Medulla oblongata (tissue), 1 donor: Measurements from ENCODE around the gene PATJ.
"Not testable (repeated sequence)": the region's sequence is repeated elsewhere in the genome, so short reads cannot be mapped to it uniquely, and the experiment has no call there.

Experiments used
- DNase-seq: peaks from one replicate; pipeline ENCODE4 v3.0.0-alpha.2; 2015; ENCODE audit errors: extremely low spot score

Gene PATJ

DNA sequence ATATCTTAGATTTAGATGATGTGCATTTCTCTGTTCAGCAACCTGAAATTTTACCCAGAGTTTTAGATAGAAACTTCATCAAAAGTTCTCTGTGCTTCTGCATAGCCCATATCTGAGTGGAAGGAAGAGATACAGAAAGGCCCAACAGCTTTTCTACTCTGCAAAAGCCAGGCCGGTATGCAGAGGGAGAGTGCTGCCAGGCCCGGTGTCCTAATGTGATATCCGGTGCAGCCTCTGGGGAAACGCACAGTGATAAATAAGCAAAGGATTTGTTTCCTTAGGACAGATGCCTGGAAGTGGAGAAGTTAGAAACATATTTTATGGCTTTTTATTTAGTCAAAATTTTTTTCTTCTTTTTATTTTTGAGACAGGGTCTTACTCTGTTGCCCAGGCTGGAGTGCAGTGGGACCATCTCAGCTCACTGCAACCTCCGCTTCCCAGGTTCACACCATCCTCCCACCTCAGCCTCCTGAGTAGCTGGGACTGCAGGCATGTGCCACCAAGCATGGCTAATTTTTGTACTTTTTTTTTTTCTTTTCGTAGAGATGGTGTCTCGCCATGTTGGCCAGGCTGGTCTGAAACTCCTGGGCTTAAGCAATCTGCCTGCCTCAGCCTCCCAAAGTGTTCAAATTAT is 145.8 kb downstream of the PATJ start:
- DNase-seq = no peak

GRCh38 chr1:61888808-61889207 is 146.5 kb downstream of the PATJ start:
- no peak for DNase-seq

DNA sequence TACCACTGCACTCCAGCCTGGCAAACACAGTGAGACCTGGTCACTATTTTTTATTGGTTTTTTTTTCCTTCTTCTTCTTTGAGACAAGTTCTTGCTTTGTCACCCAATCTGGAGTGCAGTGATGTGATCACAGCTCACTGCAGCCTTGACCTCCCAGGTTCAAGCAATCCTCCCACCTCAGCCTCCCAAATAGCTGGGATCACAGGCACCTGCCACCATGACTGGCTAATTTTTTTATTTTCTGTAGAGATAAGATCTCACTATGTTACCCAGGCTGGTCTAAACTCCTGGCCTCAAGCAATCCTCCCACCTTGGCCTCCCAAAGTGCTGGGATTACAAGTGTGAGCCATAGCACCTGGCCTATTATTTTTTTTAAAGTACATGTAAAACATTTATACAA is 148.2 kb downstream of the PATJ start:
- not testable (repeated sequence) for DNase-seq

DNA sequence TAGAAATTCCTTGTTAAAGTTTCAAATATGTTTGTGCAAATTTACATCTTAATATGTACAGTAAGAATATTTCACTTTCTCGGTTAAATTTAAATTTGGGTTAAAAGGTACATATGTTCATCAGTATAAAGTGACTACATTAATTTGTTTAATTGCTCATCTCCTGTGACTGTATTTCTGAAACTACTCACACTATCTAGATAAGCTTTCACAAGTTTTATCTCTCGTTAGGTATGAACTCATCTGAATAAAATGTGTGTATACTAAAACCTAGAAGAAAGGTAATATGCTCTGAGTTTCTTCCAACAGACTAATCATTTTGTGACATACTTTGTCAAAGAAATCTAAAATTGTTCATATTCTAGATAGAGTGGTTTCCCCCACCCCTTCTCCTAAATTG is 150.7 kb downstream of the PATJ start:
- DNase-seq = no peak

GRCh38 chr1:61894296-61894695 is 152.0 kb downstream of the PATJ start:
- DNase-seq = not testable (repeated sequence)

DNA sequence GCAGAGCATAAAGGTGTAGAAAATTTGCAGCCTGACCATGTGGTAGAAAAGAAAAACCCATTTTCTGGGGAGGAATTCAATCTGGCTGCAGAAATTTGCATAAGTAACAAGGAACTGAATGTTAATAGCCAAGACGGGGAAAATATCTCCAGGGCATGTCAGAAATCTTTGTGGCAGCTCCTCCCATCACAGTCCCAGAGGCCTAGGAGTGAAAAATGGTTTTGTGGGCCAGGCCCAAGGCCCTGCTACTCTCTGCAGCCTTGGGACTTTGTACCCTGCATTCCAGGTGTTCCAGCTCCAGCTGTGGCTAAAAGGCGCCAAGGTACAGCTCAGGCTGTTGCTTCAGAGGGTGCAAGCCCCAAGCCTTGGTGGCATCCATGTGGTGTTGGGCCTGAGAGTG is 152.9 kb downstream of the PATJ start:
- DNase-seq = no peak

DNA sequence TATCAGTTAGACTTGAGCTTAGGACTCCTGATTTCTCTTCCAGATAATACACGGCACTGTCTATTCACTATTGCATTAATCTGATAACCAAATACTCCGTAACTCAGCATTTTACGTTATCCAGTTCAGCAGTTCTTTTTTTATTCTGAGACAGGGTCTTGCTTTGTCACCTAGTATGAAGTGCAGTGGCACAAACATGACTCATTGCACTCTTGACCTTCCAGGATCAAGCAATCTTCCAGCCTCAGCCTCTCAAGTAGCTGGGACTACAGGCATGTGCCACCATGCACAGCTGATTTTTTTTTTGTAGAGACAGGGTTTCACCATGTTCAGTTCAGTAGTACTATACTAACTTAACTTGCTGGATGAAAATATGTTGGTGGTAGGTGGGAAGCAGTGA is 156.4 kb downstream of the PATJ start:
- DNase-seq = no peak

GRCh38 chr1:61904354-61904753 is 162.1 kb downstream of the PATJ start:
- DNase-seq = no peak

DNA sequence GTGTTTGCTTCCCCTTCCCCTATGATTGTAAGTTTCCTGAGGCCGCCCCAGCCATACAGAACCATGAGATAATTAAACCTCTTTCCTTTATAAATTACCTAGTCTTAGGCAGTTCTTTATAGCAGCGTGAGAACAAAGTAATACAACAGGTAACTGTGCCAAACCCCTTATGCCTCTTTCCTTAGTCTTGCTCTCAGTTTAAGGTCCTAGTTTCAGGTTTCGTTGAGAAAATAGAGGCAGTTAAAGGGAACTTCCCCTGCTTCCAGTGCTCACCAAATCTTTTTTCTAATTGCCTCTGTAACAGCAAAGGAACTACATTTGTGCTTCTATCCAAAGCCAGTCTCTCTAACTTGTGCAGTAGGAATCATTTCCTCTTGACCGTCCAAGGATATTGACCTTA is 164.8 kb downstream of the PATJ start:
- DNase-seq = no peak

DNA sequence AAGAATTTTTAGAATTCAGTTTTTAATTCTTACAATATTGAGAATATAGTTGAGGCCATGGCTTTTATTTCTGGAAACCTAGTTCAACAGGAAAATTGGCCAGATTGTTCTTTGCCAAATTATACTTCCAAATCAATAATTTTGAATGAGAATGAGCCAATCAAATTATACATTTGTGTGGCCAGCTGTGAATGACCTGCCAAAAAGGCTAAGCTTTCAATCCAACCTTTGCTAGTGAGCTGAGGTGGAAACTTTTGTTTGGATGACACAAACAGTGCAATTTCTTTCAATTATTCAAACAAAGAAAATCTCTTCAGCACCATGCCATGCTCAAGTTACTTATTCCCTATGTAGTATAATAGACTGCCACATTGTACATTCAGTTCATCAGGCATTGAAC is 167.8 kb downstream of the PATJ start:
- DNase-seq = peak; percentile 6

GRCh38 chr1:61914823-61915482 is 172.7 kb downstream of the PATJ start:
- no peak for DNase-seq

DNA sequence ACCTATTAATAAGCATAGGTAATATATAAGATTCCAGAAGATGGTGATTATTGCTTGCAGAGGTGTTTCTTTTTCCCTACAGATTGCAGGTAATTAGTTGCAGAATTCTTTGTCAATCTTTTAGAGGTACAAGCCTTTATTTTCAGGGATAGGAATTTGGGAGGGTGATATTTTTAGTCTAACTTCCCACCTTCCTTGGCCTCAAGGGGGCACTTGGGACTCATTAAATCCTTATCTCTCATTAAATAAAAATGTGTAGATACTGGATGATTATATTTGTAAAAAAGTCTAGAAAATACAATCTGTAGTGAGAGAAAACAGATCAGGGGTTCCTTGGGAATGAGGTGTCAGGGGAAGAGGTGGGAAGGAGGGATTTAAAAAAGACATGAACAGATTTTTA is 179.2 kb downstream of the PATJ start:
- DNase-seq = no peak

DNA sequence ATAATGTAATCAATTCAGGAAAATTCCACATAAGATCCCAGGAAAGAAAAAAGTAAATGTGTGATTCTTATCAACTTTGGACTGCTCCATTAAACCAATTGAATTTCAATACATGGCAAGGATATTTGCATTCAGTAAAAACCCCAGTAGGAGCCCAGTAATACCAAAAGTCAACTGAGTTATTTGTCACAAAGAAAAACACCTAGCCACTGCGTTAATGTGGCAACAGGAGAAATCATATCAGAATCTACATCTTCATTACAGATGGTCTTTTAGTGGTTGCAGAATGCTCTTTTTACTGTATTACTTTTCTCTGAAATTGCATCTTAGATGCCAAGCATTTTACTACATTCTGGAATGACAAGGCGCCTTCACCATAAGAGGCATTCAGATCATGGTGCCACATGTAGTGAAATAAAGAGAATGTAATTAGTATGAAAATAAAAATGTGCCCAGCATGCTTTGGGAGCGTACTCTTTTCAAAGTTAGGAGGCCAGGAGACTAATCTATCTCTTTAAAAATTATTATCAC is 180.7 kb downstream of the PATJ start:
- DNase-seq = no peak

- no peak for DNase-seq
These were observed 183.5 kb downstream of the PATJ start for GRCh38 chr1:61925591-61926298.

DNA sequence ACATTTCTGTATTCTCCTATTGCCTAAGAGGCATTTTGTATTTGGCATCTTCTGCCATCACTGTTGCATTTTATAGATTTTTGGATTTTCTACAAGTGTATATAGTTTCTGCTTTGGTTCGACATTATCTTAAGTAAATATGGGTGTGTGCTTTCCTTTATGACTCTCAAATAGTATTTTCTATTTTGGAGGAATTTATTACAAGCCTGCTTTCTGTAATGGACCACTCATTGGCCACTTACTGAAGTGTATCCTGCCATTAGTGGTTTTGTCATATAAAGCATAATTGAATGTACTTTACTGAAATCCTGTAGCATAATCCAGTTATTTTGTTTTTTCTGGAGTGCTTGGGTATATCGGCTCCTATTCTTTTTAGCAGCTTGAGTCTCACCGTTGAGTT is 184.3 kb downstream of the PATJ start:
- no peak for DNase-seq

DNA sequence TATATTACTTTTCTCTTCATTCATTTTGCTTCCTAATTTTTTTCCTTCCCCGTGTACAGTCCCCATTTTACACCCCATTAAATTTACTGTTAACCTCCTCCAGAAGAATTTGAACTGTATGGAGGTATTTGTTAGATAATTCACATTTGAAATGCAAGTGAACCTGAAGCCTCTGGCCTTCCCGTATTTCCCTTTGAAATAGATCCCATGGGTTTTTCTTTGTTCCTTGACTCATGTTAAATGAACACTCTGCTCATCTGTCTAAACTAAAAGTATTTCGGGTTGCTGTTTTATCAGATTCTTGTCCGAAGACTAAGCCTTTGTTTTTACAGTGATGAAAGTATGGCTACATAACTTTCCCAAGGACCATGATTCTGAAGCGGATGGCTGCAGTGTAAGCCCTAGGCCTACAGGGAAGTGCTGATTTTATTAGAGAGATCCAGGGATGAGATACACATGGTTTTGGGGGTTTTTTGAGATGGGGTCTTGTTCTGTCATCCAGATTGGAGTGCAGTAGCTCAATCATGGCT is 187.9 kb downstream of the PATJ start:
- no peak for DNase-seq

- DNase-seq = no peak
These were observed 189.5 kb downstream of the PATJ start for GRCh38 chr1:61931587-61932279.

GRCh38 chr1:61935516-61935915 is 193.2 kb downstream of the PATJ start:
- no peak for DNase-seq

DNA sequence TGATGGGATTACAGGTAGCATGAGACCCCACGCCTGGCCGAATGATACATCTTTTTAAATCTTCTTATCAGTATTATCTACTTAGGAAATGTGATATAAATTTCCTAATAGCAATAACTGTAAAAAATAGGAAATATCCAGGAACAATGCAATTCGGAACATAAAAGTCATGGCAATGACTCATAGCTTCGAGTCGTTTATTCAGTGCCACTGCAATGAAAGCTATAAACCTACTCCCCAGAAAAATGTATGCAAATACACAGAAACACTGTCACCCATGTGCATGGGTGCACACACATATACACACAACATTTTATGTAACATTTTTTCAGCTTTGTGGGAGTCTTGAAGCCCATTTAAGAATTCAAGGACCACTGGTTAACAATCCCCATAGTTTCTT is 194.6 kb downstream of the PATJ start:
- DNase-seq = no peak

GRCh38 chr1:61941794-61942193 is 199.5 kb downstream of the PATJ start:
- no peak for DNase-seq

DNA sequence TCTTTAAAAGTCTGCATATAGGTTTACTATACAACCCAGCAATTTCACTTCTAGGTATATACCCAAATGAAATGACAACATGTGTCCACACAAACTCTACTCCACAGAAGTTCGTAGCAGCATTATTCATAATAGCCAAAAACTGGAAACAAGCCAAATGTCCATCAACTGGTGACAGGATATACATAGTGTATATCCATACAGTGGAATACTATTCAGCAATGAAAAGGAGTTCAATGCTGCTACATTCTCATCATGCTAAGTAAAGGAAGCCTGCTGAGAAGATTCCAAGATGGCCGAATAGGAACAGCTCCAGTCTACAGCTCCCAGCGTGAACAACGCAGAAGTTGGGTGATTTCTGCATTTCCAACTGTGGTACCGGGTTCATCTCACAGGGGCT is 200.6 kb downstream of the PATJ start:
- no peak for DNase-seq

DNA sequence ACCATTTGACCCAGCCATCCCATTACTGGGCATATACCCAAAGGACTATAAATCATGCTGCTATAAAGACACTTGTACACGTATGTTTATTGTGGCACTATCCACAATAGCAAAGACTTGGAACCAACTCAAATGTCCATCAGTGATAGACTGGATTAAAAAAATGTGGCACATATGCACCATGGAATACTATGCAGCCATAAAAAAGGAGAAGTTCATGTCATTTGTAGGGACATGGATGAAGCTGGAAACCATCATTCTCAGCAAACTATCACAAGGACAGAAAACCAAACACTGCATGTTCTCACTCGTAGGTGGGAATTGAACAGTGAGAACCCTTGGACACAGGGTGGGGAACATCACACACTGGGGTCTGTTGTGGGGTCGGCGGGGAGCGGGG is 206.4 kb downstream of the PATJ start:
- DNase-seq = not testable (repeated sequence)
